ENCODE measurements around the gene ENO1. TPM values are rescaled to one million over a fixed set of nuclear protein-coding genes. Genes with fewer than 3 reads are reported as not detected.
A peak's percentile ranks its signal among the peaks of the same experiment; 100 is the strongest.

ENO1 gene
- total and polyA plus RNA-seq, 4 donors, result 270 to 499 (median 380) TPM

DNA sequence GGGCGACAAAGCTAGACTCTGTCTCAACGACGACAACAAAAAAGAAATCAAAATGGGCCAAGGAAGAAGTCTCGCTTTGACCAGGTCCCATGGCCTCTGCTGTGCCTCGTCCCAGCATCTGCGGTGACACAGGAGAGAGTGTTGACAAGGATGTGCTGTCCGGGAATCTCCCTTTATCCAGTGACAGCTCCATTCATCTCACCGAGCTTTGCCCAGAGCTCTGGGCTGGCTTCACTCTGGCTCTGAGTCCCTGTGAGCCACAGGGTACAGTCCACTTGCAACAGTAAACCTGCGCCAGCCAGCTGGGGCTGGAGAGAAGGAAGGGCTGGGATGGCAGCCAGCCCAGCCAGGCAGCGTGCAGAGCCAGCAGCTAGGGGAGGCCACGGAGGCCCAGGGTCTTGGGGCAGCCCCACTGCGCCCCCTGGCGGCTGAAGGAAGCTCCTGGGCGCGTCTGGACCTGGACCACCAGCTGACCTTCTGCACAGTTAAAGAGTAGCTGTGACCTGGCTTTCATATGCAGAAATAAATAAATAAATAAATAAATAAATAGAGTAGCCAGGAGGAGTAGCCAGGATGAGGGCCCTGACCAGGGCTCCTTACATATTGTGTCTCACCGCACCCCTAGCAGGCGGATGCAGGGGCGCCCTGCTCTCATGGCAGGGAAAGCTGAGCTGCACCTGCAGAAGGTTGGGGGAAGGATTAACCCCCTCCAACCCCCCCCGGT, 29.7 kb downstream of the ENO1 start:
- peaks cover 3 to 12% (median 9%) of the 10 kb centered on the region in 4 donors for H3K4me1 ChIP-seq (ENCODE audit: control insufficient read depth in 4 of 4, insufficient read depth in 4 of 4, low read length in 3 of 4)
- H3K9ac ChIP-seq (ENCODE audit: low read depth in 1 of 2, low read length in 2 of 2), result no peak overlapping the region
- no peaks in the 10 kb centered on the region for H3K9me3 ChIP-seq (ENCODE audit: control insufficient read depth in 4 of 4, low read length in 3 of 4)
- peak; percentile 89 for DNase-seq (ENCODE audit: low spot score)
- no peak overlapping the region for H3K4me3 ChIP-seq (ENCODE audit: low read depth in 1 of 3, low read length in 3 of 3)
- TF ChIP-seq FOXA2 (IDR thresholded peaks at IDR 0.05), result peak; percentile 58
- peak in 1 of 2 donors; percentile 35 for TF ChIP-seq GABPA (IDR thresholded peaks at IDR 0.05 in 1 of 2, conservative IDR thresholded peaks at IDR 0.05 in 1 of 2)
- TF ChIP-seq, protein P1, sequence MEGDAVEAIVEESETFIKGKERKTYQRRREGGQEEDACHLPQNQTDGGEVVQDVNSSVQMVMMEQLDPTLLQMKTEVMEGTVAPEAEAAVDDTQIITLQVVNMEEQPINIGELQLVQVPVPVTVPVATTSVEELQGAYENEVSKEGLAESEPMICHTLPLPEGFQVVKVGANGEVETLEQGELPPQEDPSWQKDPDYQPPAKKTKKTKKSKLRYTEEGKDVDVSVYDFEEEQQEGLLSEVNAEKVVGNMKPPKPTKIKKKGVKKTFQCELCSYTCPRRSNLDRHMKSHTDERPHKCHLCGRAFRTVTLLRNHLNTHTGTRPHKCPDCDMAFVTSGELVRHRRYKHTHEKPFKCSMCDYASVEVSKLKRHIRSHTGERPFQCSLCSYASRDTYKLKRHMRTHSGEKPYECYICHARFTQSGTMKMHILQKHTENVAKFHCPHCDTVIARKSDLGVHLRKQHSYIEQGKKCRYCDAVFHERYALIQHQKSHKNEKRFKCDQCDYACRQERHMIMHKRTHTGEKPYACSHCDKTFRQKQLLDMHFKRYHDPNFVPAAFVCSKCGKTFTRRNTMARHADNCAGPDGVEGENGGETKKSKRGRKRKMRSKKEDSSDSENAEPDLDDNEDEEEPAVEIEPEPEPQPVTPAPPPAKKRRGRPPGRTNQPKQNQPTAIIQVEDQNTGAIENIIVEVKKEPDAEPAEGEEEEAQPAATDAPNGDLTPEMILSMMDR (IDR thresholded peaks at IDR 0.05; ENCODE audit: low read depth, low read length, missing input control), result peak; percentile 91
- peak; percentile 89 for TF ChIP-seq REST (IDR thresholded peaks at IDR 0.05)
- TF ChIP-seq RXRA (IDR thresholded peaks at IDR 0.05), result peak; percentile 73 to 84
- TF ChIP-seq, protein P2, sequence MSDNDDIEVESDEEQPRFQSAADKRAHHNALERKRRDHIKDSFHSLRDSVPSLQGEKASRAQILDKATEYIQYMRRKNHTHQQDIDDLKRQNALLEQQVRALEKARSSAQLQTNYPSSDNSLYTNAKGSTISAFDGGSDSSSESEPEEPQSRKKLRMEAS (IDR thresholded peaks at IDR 0.05), result peak; percentile 83
- peak; percentile 29 for TF ChIP-seq ATF3 (IDR thresholded peaks at IDR 0.05)
- peak; percentile 61 to 88 for TF ChIP-seq JUND (IDR thresholded peaks at IDR 0.05)
- TF ChIP-seq RAD21 (IDR thresholded peaks at IDR 0.05), result peak; percentile 91 to 95
- TF ChIP-seq HNF4A (conservative IDR thresholded peaks at IDR 0.05), result peak; percentile 92 to 96
- no peak for TF ChIP-seq TAF1 (conservative IDR thresholded peaks at IDR 0.05)
- TF ChIP-seq FOXA1 (IDR thresholded peaks at IDR 0.05), result peak; percentile 82
- peak in 1 of 2 donors; percentile 39 for TF ChIP-seq EGR1 (IDR thresholded peaks at IDR 0.05; ENCODE audit: low read depth in 2 of 2)
- TF ChIP-seq NR2F2 (IDR thresholded peaks at IDR 0.05), result peak; percentile 38
- peak; percentile 79 for TF ChIP-seq YY1 (IDR thresholded peaks at IDR 0.05)
- TF ChIP-seq SP1 (IDR thresholded peaks at IDR 0.05), result peak; percentile 93
- no peak for TF ChIP-seq HNF4G (IDR thresholded peaks at IDR 0.05)
- TF ChIP-seq, protein P3, sequence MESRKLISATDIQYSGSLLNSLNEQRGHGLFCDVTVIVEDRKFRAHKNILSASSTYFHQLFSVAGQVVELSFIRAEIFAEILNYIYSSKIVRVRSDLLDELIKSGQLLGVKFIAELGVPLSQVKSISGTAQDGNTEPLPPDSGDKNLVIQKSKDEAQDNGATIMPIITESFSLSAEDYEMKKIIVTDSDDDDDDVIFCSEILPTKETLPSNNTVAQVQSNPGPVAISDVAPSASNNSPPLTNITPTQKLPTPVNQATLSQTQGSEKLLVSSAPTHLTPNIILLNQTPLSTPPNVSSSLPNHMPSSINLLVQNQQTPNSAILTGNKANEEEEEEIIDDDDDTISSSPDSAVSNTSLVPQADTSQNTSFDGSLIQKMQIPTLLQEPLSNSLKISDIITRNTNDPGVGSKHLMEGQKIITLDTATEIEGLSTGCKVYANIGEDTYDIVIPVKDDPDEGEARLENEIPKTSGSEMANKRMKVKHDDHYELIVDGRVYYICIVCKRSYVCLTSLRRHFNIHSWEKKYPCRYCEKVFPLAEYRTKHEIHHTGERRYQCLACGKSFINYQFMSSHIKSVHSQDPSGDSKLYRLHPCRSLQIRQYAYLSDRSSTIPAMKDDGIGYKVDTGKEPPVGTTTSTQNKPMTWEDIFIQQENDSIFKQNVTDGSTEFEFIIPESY (IDR thresholded peaks at IDR 0.05), result peak; percentile 81
- no peaks in the 10 kb centered on the region for H3K27me3 ChIP-seq (ENCODE audit: control insufficient read depth in 4 of 4, insufficient read depth in 4 of 4, low read length in 3 of 4)
- no peaks in the 10 kb centered on the region for H3K36me3 ChIP-seq (ENCODE audit: control insufficient read depth in 4 of 4, insufficient read depth in 3 of 4, low read depth in 1 of 4, low read length in 3 of 4)
- H3K27ac ChIP-seq (ENCODE audit: low read depth in 1 of 2, low read length in 2 of 2), result peak overlapping the region; percentile 75 to 83
- 27% methylated on average over 19 of the region's 19 CpGs for WGBS
